Colonic mucosa (tissue), 4 donors: ENCODE measurements around the gene HELZ. TPM values are rescaled to one million over a fixed set of nuclear protein-coding genes. Genes with fewer than 3 reads are reported as not detected.

Experiments used
- DNase-seq: peaks from one replicate; pipeline ENCODE4 v3.0.0-alpha.2; 2020
- H3K27ac ChIP-seq: fragments of 200-600 bp; one replicate; pipeline ENCODE4 v1.8.0; 2021
- H3K27me3 ChIP-seq: fragments of 200-600 bp; one replicate; pipeline ENCODE4 v1.8.0; 2021
- H3K36me3 ChIP-seq: fragments of 200-600 bp; one replicate; pipeline ENCODE4 v1.8.0; 2021
- H3K4me1 ChIP-seq: fragments of 200-600 bp; one replicate; pipeline ENCODE4 v1.8.0; 2021; ENCODE audit warnings: mild to moderate bottlenecking
- H3K4me3 ChIP-seq: fragments of 200-600 bp; one replicate; pipeline ENCODE4 v1.8.0; 2021
- H3K9ac ChIP-seq, 2 donors: one replicate each; pipeline ENCODE4 v1.7.0; 2013; ENCODE audit warnings: control low read depth in 2 of 2, low read depth in 2 of 2, low read length in 2 of 2
- H3K9me3 ChIP-seq: fragments of 200-600 bp; one replicate; pipeline ENCODE4 v1.8.0; 2021
- intact Hi-C: fragments of 100-400 bp; cut with DNase I; formaldehyde crosslinking; loops from one replicate; pipeline ENCODE4 v1.14.1; 2022
- total RNA-seq, 2 donors: library from RNA; stranded (reverse); fragmentation: NEBNext Ultra II Directional in 1 of 2; extraction: Animal tissue kit (Norgen Biotek cat#: 25700) in 1 of 2; gene quantifications; one replicate each; pipeline ENCODE4 v1.2.1, GENCODE V29; 2021
- TF ChIP-seq, protein P1 (sequence below): fragments of 200-600 bp; IDR thresholded peaks from one replicate; pipeline ENCODE4 v1.8.0; 2022; ENCODE audit warnings: antibody characterized with exemption, mild to moderate bottlenecking
- donor health status: healthy.
- donor health status: DM: no; HTN: no; CAD: no.
- donor health status: DM: no; HTN: no; CAD: no.

The HELZ gene
- total RNA-seq, 2 donors from 2014 or later = 38.6 to 55.9 TPM

DNA sequence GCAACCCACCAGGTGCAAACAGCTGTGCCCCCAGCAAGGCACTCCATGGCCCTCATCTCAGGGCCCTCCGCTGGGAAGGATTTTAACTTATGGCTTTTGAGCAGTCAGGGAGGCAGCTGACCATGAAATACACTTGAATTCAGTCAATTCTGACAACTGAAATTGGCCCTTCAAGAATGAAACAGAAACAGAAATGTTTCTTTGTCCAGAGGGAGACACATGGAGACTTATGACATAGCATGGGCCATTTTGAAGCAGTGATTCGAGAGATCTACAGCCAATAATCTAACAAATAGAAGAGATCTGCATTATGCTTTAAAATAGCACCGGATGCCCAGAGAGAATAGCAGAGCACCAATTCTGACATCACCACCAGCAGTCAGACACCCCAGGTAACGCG lies 193.2 kb downstream of the HELZ start:
- TF ChIP-seq, protein P1, sequence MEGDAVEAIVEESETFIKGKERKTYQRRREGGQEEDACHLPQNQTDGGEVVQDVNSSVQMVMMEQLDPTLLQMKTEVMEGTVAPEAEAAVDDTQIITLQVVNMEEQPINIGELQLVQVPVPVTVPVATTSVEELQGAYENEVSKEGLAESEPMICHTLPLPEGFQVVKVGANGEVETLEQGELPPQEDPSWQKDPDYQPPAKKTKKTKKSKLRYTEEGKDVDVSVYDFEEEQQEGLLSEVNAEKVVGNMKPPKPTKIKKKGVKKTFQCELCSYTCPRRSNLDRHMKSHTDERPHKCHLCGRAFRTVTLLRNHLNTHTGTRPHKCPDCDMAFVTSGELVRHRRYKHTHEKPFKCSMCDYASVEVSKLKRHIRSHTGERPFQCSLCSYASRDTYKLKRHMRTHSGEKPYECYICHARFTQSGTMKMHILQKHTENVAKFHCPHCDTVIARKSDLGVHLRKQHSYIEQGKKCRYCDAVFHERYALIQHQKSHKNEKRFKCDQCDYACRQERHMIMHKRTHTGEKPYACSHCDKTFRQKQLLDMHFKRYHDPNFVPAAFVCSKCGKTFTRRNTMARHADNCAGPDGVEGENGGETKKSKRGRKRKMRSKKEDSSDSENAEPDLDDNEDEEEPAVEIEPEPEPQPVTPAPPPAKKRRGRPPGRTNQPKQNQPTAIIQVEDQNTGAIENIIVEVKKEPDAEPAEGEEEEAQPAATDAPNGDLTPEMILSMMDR = no peak
- intact Hi-C loops = no loop called here
- no peak overlapping the region for H3K4me3 ChIP-seq

DNA sequence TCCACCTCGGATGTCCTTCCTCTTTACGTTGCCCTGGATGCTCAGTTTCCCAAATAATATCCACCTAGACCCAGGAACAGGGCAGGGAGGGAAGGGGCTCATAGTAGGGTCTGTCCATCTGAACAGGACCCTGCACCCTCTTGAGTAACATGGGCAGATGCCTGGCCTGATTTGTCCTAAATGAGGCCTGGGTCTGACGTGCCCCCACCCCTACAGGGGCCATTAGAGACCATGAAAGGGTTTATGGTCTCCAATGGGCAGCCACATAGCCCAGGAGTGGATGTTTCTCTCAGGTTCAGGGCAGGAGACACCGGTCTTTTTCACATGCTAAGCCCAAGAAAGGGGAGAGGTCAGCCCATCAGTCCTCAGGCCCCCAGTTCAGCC lies 193.8 kb downstream of the HELZ start:
- no peaks in the 10 kb centered on the region for H3K36me3 ChIP-seq
- H3K9ac ChIP-seq = no peak overlapping the region
- no peak overlapping the region for H3K27ac ChIP-seq
- H3K4me3 ChIP-seq = no peak overlapping the region
- TF ChIP-seq, protein P1 = no peak
- peaks cover under 1% of the 10 kb centered on the region for H3K4me1 ChIP-seq
- H3K9me3 ChIP-seq = no peaks in the 10 kb centered on the region
- no peaks in the 10 kb centered on the region for H3K27me3 ChIP-seq
- intact Hi-C loops = no loop called here
- no peak for DNase-seq

More for the DNA sequence above, 193.2 kb downstream of the HELZ start:
- Histone ChIP-seq H3K4me1 (peaks cover 8% of the 10 kb centered on the region), H3K9me3 (no peaks in the 10 kb centered on the region), H3K36me3 (no peaks in the 10 kb centered on the region), H3K9ac (no peak overlapping the region), H3K27ac (no peak overlapping the region), H3K27me3 (no peaks in the 10 kb centered on the region)
- no peak for DNase-seq

GRCh38 chr17:67050471-67051154 lies 194.4 kb downstream of the HELZ start:
- intact Hi-C loops = no loop called here
- H3K9me3 ChIP-seq = no peaks in the 10 kb centered on the region
- H3K9ac ChIP-seq = no peak overlapping the region
- H3K27ac ChIP-seq = no peak overlapping the region
- no peaks in the 10 kb centered on the region for H3K27me3 ChIP-seq
- no peaks in the 10 kb centered on the region for H3K4me1 ChIP-seq
- TF ChIP-seq, protein P1 = no peak
- DNase-seq = no peak
- no peaks in the 10 kb centered on the region for H3K36me3 ChIP-seq
- no peak overlapping the region for H3K4me3 ChIP-seq

GRCh38 chr17:67050066-67050465 lies 194.9 kb downstream of the HELZ start:
- Histone ChIP-seq H3K27ac (no peak overlapping the region), H3K9ac (no peak overlapping the region), H3K9me3 (no peaks in the 10 kb centered on the region), H3K4me3 (no peak overlapping the region), H3K27me3 (no peaks in the 10 kb centered on the region), H3K36me3 (no peaks in the 10 kb centered on the region), H3K4me1 (no peaks in the 10 kb centered on the region)
- no peak for DNase-seq
- TF ChIP-seq, protein P1 = no peak
- intact Hi-C loops = no loop called here

GRCh38 chr17:67049025-67049739 lies 195.8 kb downstream of the HELZ start:
- no peak overlapping the region for H3K4me3 ChIP-seq
- DNase-seq = no peak
- no peaks in the 10 kb centered on the region for H3K36me3 ChIP-seq
- no peaks in the 10 kb centered on the region for H3K4me1 ChIP-seq
- no peak overlapping the region for H3K9ac ChIP-seq
- intact Hi-C loops = no loop called here
- no peaks in the 10 kb centered on the region for H3K9me3 ChIP-seq
- H3K27ac ChIP-seq = no peak overlapping the region
- no peaks in the 10 kb centered on the region for H3K27me3 ChIP-seq
- TF ChIP-seq, protein P1 = no peak
